ENCODE measurements around the gene CMTM6. TPM values are rescaled to one million over a fixed set of nuclear protein-coding genes. Genes with fewer than 3 reads are reported as not detected.

Gene CMTM6
- total and polyA plus RNA-seq, 2 of the 8 experiments (the other 6 are each of a cell fraction or from before 2014, with no cell fraction given) = 24.0 to 51.5 TPM

GRCh38 chr3:32544894-32545293, 42.2 kb upstream of the CMTM6 start:
- H4K8ac ChIP-seq (ENCODE audit: extremely low read depth, insufficient read depth, low read length) = no peak overlapping the region
- 93% methylated on average over 2 of the region's 2 CpGs; no CpG with 5 or more reads in 1 of the 2 experiments for WGBS, 2 experiments (ENCODE audit: extremely low coverage in 1 of 2, insufficient coverage in 1 of 2, insufficient read length in 1 of 2, insufficient replicate concordance in 2 of 2, low coverage in 1 of 2, low lambda C conversion rate in 2 of 2, missing lambda C conversion rate in 1 of 2)
- H2BK15ac ChIP-seq (ENCODE audit: low read length) = no peak overlapping the region
- H2AK5ac ChIP-seq (ENCODE audit: low read depth, low read length) = no peak overlapping the region
- no peak for FAIRE-seq
- no peaks in the 10 kb centered on the region for H3K79me1 ChIP-seq (ENCODE audit: low read depth, low read length)
- peaks cover 0 to 3% (median 0%) of the 10 kb centered on the region in 4 experiments; a peak in 1 of 7 replicates for H3K4me1 ChIP-seq (replicated peaks in 1 of 4; ENCODE audit: control insufficient read depth in 3 of 4, insufficient read depth in 4 of 4, low read length in 3 of 4)
- no peak overlapping the region for H3K27ac ChIP-seq (ENCODE audit: low read depth, low read length)
- H4K5ac ChIP-seq (ENCODE audit: insufficient read length, low read depth, low read length) = no peak overlapping the region
- H3K27me3 ChIP-seq (replicated peaks in 1 of 4; ENCODE audit: control insufficient read depth in 3 of 4, extremely low read depth in 1 of 4, insufficient read depth in 3 of 4, low read length in 3 of 4) = no peaks in the 10 kb centered on the region
- H2BK5ac ChIP-seq (ENCODE audit: low read depth, low read length) = no peak overlapping the region
- H3K9me3 ChIP-seq (ENCODE audit: insufficient read depth in 2 of 2, low read depth in 1 of 2, low read length in 1 of 2) = no peaks in the 10 kb centered on the region
- ChIA-PET POLR2A (ENCODE audit: partially characterized antibody) (interaction anchor here (0.6 kb wide), 1 partner anchor 55 kb away, joined by 3 read pairs; no protein-coding TSS in a partner anchor), CTCF (ENCODE audit: partially characterized antibody) (interaction anchor here (0.6 kb wide), 1 partner anchor 111 kb away, joined by 3 read pairs; no protein-coding TSS in a partner anchor)
- H3K79me2 ChIP-seq (ENCODE audit: control insufficient read depth in 1 of 2, insufficient read depth in 2 of 2, low read length in 2 of 2) = peaks cover 0 to 40% of the 10 kb centered on the region in 2 experiments; a peak in 2 of 4 replicates
- no peak overlapping the region for H2AFZ ChIP-seq (ENCODE audit: low read length)
- H2BK12ac ChIP-seq (ENCODE audit: low read depth, low read length) = no peak overlapping the region
- H2BK20ac ChIP-seq (ENCODE audit: low read length) = no peak overlapping the region
- H3K9ac ChIP-seq (replicated peaks in 1 of 4; ENCODE audit: extremely low read depth in 1 of 4, low read depth in 3 of 4, low read length in 3 of 4) = no peak overlapping the region
- H4K20me1 ChIP-seq (replicated peaks in 1 of 2; ENCODE audit: control insufficient read depth in 1 of 2, insufficient read depth in 2 of 2, low read length in 2 of 2) = peaks cover 0 to 6% of the 10 kb centered on the region in 2 experiments
- no peak overlapping the region for H3K4me3 ChIP-seq (ENCODE audit: extremely low read depth in 1 of 4, insufficient read depth in 2 of 4, low read depth in 3 of 4, low read length in 4 of 4)
- no peaks in the 10 kb centered on the region for H3K23me2 ChIP-seq (ENCODE audit: low read depth, low read length)
- no peak for DNase-seq (ENCODE audit: low read depth in 1 of 2, low spot score in 2 of 2)
- H2BK120ac ChIP-seq (replicated peaks; ENCODE audit: low read depth, low read length) = no peak overlapping the region
- H3K56ac ChIP-seq (replicated peaks; ENCODE audit: insufficient read length, low read depth, low read length) = no peak overlapping the region
- H3K14ac ChIP-seq (ENCODE audit: insufficient read length) = no peak overlapping the region
- no peak overlapping the region for H3K4me2 ChIP-seq (ENCODE audit: insufficient read depth in 1 of 2, low read depth in 2 of 2, low read length in 2 of 2)
- no peak overlapping the region for H4K91ac ChIP-seq (replicated peaks; ENCODE audit: insufficient read length, low read length)
- no peak overlapping the region for H3K23ac ChIP-seq (ENCODE audit: insufficient read length)
- H3K4ac ChIP-seq (replicated peaks; ENCODE audit: insufficient read length, low read depth, low read length) = no peak overlapping the region
- H3K36me3 ChIP-seq (ENCODE audit: control insufficient read depth in 2 of 4, insufficient read depth in 4 of 4, low read length in 3 of 4) = peaks cover 2 to 20% (median 3%) of the 10 kb centered on the region in 4 experiments; a peak in 5 of 8 replicates
- no peak overlapping the region for H3K18ac ChIP-seq (ENCODE audit: extremely low read depth, low read length)
- TF ChIP-seq NRF1 (IDR thresholded peaks at IDR 0.05; ENCODE audit: low read depth, low read length) (no peak), SIN3A (conservative IDR thresholded peaks at IDR 0.05 in 1 of 2, IDR thresholded peaks at IDR 0.05 in 1 of 2; ENCODE audit: low read depth in 1 of 2, low read length in 2 of 2) (no peak), TAF1 (IDR thresholded peaks at IDR 0.05; ENCODE audit: low read depth, low read length) (no peak), CTCF (IDR thresholded peaks at IDR 0.05; ENCODE audit: control extremely low read depth in 1 of 3, insufficient read depth in 1 of 3, low read depth in 1 of 3, low read length in 3 of 3) (no peak), SRF (IDR thresholded peaks at IDR 0.05; ENCODE audit: low read depth, low read length) (no peak), SAP30 (IDR thresholded peaks at IDR 0.05; ENCODE audit: insufficient read depth, insufficient replicate concordance, low read length) (no peak), RNF2 (IDR thresholded peaks at IDR 0.05; ENCODE audit: borderline replicate concordance, low read depth, low read length, missing control alignments, poor library complexity, severe bottlenecking) (no peak), TEAD4 (IDR thresholded peaks at IDR 0.05; ENCODE audit: low read depth, low read length) (no peak), BCL11A (IDR thresholded peaks at IDR 0.05; ENCODE audit: low read depth in 2 of 2, low read length in 2 of 2) (no peak), CHD2 (IDR thresholded peaks at IDR 0.05; ENCODE audit: low read length) (no peak), GABPA (IDR thresholded peaks at IDR 0.05; ENCODE audit: borderline replicate concordance, insufficient read depth, low read length) (no peak)

All from H1 (cell line).